GM19025 (cell line): ENCODE results near the gene MSI2.

Experiments used
- ATAC-seq: cut with Tn5 transposase; IDR thresholded peaks from one replicate; pipeline ENCODE4 v1.9.1; 2021; ENCODE audit warnings: mild to moderate bottlenecking, low read depth, moderate library complexity; ENCODE audit not compliant: unreplicated experiment

Gene MSI2

GRCh38 chr17:57713140-57713539 is 456.8 kb downstream of the MSI2 start:
- ATAC-seq, result no peak

GRCh38 chr17:57714665-57715180 is 458.4 kb downstream of the MSI2 start:
- no peak for ATAC-seq

DNA sequence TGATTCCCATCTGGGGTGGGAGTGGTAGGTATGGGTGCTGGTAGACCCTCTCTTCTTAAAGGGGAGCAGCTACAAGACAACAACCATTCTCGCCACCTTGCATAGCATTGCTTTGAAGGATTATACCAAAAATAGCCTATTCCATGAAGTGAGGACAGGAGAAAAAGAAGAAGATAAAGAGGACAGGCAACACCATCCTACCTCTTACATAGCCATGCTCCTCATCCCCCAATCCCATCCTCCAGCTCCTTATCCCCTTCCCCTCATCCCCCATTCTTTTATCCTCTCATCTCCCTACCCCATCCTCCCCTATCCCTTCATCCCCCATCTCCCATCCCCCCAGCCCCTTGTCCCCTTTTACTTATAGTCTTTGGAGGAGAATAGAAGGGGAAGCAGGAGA is 459.7 kb downstream of the MSI2 start:
- no peak for ATAC-seq

DNA sequence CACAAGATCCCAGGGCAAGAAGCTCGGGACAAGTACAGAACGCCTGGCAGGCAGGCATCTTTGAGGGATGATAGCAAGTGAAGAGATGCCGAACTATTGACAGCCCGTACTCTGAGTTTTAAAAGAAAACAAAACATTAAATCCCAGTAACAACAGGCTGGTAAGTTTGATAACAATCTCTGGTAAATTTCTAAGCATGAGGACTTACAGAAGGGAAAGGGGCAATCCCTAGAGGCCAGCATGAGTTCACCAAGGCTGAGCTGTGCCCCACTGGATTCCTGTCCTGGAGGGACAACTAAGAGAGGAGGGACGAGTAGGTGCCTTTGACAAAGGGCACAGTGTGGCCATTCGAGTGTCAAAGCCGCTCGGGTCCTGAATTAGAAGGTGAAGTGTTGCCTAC is 462.6 kb downstream of the MSI2 start:
- no peak for ATAC-seq

- no peak for ATAC-seq
These were observed 464.2 kb downstream of the MSI2 start for GRCh38 chr17:57720386-57721035.

DNA sequence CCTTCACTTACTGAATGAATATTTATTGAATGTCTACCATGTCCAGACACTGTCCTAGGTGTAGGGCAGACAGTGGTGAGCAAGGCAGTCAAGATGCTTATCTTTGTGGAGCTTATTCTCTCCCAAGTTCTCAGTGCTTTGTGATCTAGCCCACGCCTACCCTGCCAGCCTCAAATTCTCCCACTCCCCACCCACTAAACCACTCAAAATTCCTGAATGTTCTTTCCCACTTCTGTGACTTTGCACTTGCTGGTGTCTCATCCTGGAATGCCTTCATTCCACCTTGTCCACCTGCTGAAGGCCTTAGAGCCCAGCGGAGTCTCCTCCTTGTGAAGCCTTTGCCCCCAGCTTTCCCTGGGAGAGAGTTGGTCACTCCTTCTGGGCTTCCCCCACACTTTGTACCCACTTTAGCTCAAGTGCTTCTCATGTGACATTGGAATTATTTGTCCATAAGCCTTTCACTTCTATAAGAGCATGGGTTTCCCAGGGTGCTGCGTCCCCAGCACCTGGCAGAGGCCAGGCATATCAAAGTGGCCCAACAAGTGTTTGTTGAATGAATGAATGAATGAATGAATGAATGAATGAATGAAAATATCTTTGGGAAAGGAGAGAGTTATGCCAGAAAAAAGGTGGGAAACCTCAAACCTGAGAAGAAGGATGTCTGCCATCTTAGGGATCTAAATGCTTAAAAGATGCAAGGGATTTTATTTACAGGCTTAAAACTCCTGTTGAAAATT is 465.8 kb downstream of the MSI2 start:
- no peak for ATAC-seq

- no peak for ATAC-seq
These were observed 466.4 kb downstream of the MSI2 start for GRCh38 chr17:57722704-57723043.

DNA sequence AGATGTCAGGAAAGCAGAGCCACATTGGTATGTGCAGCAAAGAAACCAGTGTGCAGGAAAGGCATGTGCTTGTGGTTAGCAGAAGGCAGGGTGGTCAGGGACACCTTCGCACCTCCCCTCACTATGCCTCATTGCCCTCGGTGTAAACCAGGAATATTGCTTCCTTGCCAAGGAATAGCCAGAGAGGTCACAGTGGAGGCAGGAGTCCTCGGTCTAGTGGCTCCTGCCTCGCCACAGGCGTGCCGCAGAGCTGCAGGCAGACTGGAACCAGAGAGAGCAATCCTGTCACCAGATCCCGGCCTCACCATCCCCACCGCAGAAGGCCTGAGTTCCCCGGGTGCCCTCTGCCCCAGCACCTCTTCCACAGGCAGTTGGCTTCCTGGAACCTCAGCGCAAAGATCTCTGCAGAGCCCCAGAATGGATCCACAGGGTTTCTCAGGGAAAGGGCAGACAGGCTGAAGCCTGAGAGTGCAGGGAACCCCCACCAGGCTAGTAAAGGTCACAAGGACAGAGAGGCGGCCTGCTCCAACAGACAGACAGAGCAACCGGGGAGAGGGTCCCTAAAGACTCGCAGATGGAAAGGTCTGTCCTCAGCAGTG is 467.2 kb downstream of the MSI2 start:
- no peak for ATAC-seq

- peak; percentile 63 for ATAC-seq
These were observed 467.9 kb downstream of the MSI2 start for GRCh38 chr17:57724026-57724728.

- ATAC-seq, result no peak
These were observed 468.4 kb downstream of the MSI2 start for GRCh38 chr17:57724729-57725125.

- ATAC-seq, result no peak
These were observed 470.0 kb downstream of the MSI2 start for GRCh38 chr17:57726213-57726790.

DNA sequence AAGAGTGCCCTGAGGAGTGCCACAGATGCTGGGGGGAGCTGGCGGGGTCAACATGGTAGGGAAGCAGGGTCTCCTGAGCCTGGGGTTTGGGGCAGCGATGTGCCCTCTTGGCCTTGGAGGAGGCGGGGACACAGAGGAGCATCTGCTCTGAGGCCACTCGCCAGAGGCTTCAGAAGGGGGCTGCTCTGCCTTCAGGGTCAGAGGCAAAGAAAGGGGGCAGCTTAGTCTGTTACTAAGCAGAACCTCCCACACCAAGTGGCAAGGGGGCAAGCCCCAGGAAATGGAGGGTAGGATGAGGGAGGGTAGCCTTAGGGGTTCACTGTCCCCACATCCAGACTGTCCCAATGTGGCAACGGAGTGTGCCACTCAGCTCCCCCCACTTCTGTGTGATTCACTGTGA is 470.5 kb downstream of the MSI2 start:
- no peak for ATAC-seq

DNA sequence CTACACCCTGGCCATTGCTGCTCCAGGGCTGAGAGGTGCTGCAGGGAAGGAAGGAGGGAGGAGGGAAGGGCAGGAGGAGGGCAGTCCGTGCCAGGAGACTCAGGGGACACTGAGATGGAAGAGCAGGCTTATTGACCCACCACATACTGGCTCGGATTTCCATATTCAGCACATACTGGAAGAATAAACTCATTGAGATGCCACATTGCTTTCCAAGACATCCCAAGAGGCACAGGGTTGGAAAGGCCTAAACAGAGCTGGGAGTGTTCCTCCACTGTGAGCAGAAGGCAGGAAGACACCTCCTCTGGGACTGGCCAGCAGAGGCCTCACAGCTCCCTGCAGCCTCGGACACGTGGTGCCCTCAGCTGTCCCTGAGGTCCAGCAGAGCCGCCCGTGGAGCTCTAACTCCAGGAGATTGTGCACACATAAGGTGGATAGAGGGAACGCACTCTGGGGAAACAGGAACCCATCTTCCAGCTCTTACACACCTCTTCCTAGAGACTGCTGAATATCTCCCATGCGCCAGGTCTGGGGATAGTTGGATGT is 471.4 kb downstream of the MSI2 start:
- ATAC-seq, result no peak

- ATAC-seq, result no peak
These were observed 473.8 kb downstream of the MSI2 start for GRCh38 chr17:57730026-57730701.

DNA sequence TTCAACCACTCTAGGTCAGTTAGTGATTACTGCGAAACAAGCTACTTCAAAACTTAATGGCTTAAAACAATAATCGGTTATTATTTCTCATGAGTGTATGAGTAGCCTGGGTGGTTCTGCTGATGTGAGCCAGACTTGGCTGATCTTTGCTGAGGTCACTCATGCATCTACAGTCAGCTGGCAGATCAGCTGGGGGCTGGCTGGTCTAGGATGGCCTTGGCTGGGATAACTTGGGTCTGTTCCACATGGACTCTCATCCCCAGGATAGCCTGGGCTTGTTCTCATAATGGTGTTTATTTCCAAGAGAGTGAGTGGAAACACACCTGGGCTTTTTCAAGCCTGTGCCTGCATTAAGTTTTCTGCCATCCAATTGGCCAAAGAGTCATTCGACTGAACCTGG is 475.7 kb downstream of the MSI2 start:
- ATAC-seq, result no peak

DNA sequence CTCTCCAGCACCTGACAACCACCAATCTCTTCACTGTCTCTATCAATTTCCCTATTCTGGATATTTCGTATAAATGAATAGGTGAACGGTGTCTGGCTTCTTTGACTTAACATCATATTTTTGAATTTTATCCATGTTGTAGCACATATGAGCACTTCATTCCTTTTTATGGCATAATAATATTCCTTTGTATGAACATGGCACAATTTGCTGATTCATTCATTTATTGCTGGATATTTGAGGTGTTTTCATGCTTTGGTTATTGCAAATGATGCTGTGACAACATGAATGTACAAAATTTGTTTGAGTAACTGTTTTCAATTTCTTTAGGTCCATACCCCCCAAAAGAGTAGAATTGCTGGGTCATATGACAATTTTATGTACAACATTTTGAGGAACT is 476.8 kb downstream of the MSI2 start:
- ATAC-seq, result no peak
